OCI-LY7 (cell line): ENCODE results near the gene LHPP.

Experiments
- CTCF ChIP-seq: fragments of 200-600 bp; sonication (generic); conservative IDR thresholded peaks from 2 replicates; pipeline ENCODE4 v1.5.1; 2014; ENCODE audit warnings: mild to moderate bottlenecking, antibody characterized with exemption, low read length, moderate library complexity, mixed read lengths
- EZH2phosphoT487 ChIP-seq: fragments of 200-600 bp; sonication (generic); IDR thresholded peaks from 2 replicates; pipeline ENCODE4 v1.6.1; 2018; ENCODE audit warnings: low read depth, borderline replicate concordance, mild to moderate bottlenecking, mixed run types, antibody characterized with exemption, low read length, moderate library complexity, mixed read lengths

DNA sequence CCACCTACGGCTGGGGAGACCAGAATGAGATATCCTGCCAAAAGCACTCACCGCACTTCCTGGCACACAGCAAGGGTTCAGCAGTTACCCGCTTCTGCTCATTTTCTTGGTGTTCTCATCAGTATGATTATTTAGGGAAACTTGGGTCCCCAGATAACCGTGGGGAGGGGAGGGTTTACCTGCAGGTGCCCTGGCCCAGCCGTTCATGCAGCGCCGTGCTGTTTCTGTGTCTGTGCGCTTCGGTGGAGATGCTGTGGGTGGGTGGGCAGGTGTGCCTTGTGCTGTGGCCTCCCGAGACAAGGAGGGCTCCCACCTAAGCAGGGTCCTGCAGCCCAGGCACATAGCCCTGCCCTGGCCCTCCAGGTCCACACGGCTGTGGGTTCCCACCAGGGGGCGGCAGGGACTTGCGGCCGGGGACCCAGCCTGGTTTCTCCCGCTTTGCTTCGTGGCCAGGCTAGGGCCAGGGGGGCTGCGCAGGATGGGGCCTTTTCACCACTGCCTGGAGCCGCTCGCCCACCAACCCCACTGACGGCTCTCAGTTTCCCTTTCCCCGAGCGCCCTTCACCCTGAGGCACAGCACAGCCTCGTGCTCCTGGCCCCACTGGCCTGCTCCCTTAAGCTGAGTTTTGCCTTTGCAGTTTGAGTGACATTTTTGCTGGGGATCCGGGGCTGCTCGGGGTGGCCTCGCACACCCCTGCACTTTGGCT lies 78.5 kb downstream of the LHPP start:
- TF ChIP-seq CTCF = peak; percentile 71
- TF ChIP-seq EZH2phosphoT487 = no peak
